HG03442 (cell line): ENCODE data around the gene ANKRD13A.
"Not testable (repeated sequence)": the region's sequence is repeated elsewhere in the genome, so short reads cannot be mapped to it uniquely, and the experiment has no call there.

Experiments used
- ATAC-seq: cut with Tn5 transposase; IDR thresholded peaks from one replicate; pipeline ENCODE4 v1.9.1; 2021; ENCODE audit warnings: mild to moderate bottlenecking, moderate library complexity; ENCODE audit not compliant: unreplicated experiment

The ANKRD13A gene

DNA sequence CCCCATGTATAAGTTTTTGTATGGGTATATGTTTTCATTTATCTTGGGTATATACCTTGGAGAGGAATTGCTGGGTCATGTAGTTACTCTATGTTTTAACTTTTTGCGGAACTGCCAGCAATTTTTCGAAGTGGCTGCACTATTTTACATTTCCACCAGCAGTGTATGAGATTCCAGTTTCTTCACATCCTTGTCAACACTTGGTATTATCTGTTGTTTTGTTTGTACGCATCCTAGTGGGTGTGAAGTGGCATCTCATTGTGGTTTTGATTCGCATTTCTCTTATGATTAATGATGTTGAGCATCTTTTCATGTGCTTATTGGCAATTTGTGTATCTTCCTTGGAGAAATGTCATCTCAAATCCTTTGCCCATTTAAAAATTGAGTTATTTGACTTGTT, 6.9 kb downstream of the ANKRD13A start:
- no peak for ATAC-seq

GRCh38 chr12:110007881-110008280, 8.7 kb downstream of the ANKRD13A start:
- no peak for ATAC-seq

- ATAC-seq, result not testable (repeated sequence)
Observed at GRCh38 chr12:110008681-110009398, 9.6 kb downstream of the ANKRD13A start.

DNA sequence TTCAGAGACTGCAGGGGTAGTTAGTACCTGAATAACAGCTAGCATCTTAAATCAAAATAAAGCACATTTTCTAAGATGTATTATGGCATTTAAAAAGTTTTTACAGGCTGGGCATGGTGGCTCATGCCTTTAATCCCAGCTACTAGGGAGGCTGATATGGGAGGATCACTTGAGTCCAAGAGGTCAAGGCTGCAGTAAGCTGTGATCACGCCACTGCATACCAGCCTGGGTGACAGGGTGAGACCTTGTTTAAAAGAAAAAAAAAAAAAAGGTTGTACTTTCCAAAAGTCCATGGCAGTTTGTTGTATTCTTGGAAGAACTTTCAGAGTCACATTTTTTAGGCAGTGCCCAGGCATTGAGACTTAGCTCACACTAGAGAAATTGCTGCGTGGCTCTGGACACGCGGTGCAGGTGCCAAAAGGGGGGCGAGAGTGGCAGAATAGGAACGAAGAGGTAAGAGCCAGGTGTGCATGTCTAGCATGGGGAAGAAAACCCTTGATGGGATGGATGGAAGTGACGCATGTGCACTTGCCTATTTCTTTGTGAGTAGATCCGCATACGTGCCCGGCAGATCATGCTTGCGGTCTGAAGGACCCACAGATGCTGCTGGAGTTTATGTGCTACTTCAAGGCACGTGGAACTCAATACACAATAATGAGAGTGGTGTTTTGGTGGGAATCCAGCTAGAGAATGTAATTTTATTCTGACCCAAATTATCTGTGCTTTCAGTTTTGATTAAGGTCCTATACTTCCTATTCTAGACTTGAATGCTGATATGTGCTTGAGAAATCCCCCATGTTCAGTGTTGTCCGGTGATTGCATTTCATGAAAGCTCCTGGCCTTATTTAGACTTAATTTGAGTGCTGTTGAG, 11.9 kb downstream of the ANKRD13A start:
- peak; percentile 34 for ATAC-seq

DNA sequence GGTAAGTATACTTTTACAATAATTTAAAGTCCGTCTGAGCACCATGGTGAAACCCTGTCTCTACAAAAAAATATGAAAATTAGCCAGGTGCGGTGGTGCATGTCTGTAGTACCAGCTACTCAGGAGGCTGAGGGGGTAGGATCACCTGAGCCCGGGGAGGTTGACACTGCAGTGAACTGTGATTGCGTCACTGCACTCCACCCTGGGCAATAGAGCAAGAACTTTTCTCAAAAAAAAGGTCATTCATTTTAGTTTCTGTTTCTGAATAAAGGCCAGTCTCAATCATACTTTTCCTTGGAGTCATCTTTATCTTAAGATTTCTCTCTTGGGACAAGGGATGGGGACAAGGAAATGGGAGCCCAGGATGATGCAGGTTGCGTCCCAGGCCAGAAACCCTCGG, 12.9 kb downstream of the ANKRD13A start:
- no peak for ATAC-seq

DNA sequence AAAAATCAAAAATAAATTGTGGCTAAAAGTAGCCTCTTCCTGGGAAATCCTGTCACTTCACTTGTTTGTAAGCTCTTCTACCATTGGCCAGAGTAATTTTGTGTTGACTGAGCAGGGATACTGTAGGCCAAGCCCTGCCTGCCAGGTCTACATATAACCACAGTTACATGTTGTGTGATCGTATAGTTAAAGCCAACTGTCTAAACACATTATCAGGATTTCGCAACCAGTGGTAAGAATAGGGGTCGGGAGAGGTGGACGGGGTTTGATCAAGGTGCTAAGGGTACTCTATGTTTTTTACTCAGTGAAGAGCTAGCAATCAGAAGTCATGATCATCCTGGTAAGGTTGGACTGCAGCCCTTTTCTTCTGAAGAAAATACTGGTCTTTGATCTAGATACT, 13.4 kb downstream of the ANKRD13A start:
- ATAC-seq, result no peak

GRCh38 chr12:110015132-110015531, 15.9 kb downstream of the ANKRD13A start:
- ATAC-seq, result no peak

- ATAC-seq, result no peak
Observed at GRCh38 chr12:110020956-110021355, 21.7 kb downstream of the ANKRD13A start.

GRCh38 chr12:110023059-110023980, 24.1 kb downstream of the ANKRD13A start:
- no peak for ATAC-seq

DNA sequence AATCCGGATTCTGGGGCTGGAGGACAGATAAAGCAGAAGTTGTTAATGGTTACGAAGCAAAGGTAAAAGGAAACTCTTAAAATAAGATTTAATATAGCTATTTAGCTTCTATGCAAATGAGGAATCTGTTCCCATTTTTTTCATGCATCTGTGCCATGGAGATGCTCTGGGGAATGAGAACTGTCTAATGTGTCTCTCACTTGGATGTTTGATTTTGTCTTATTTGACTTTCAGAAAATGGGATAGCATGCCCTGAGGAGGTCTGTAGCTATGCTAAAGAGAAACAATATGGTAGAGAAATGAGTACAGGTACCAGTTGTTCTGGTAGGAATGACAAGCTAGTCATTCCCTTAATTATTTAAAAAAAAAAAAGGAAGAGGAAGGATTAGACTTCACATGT, 24.8 kb downstream of the ANKRD13A start:
- ATAC-seq, result no peak

GRCh38 chr12:110028323-110028722, 29.1 kb downstream of the ANKRD13A start:
- ATAC-seq, result no peak

- ATAC-seq, result no peak
Observed at GRCh38 chr12:110029290-110029815, 30.1 kb downstream of the ANKRD13A start.

GRCh38 chr12:110033888-110034287, 34.7 kb downstream of the ANKRD13A start:
- no peak for ATAC-seq

- ATAC-seq, result no peak
Observed at GRCh38 chr12:110035534-110036104, 36.4 kb downstream of the ANKRD13A start.

- ATAC-seq, result no peak
Observed at GRCh38 chr12:110037315-110037714, 38.1 kb downstream of the ANKRD13A start.

GRCh38 chr12:110038741-110039084, 39.5 kb downstream of the ANKRD13A start:
- no peak for ATAC-seq

DNA sequence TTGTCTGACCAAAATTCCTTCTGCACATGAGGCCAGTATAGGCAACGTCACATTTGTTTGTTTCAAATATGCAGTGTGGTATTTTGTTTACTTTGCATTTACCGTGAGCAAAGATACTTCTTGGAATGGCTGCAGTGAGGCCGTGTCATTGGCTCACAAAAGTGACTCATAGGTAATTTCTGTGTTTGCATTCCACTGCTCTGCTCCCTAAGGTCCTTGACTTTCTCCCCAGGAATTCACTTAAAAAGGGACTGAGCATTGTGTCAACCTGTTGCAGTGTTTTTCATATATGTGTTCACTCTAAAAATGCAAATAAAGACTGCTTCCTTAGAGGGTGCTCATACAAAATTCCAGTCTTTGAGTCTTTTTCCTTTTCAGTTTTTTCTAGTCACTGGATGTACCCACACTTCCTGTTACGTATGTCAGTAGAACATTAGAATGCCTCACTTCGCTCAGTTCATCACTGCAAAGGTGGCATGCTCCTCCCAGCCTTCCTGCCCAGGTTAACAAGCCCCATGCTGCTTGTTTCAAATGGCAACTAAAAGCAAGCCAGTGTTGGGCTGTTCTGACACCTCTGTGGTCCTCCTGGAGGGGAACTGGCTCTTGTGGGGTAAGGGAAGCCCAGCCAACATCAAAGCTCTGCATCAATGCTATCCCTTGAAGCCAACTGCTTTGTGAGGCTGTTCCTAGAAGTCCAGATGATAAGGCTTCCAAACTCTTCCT, 40.0 kb downstream of the ANKRD13A start:
- no peak for ATAC-seq

DNA sequence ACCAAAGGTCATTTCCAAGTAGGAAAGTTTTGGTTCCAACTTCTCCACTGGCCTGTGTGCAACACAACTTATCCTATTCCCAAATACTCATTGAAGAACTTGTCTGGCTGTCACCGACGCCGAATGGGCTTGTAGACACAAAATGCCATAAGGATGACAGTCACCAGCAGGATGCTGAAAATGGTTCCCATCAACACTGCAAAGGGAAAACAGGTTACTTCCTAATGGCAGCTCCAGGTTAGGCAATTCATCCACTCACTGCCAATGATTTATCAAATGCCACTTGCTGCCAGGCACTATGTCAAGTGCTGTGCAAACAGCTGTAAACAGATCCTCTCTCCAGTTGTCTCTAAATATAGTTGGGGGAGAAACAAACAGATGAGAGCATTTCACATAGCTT, 43.0 kb downstream of the ANKRD13A start:
- ATAC-seq, result no peak

GRCh38 chr12:110046451-110047187, 47.4 kb downstream of the ANKRD13A start:
- no peak for ATAC-seq
